ENCODE measurements around the gene ROS1.
"Not testable (repeated sequence)": the region's sequence is repeated elsewhere in the genome, so short reads cannot be mapped to it uniquely, and the experiment has no call there.

ROS1 gene

DNA sequence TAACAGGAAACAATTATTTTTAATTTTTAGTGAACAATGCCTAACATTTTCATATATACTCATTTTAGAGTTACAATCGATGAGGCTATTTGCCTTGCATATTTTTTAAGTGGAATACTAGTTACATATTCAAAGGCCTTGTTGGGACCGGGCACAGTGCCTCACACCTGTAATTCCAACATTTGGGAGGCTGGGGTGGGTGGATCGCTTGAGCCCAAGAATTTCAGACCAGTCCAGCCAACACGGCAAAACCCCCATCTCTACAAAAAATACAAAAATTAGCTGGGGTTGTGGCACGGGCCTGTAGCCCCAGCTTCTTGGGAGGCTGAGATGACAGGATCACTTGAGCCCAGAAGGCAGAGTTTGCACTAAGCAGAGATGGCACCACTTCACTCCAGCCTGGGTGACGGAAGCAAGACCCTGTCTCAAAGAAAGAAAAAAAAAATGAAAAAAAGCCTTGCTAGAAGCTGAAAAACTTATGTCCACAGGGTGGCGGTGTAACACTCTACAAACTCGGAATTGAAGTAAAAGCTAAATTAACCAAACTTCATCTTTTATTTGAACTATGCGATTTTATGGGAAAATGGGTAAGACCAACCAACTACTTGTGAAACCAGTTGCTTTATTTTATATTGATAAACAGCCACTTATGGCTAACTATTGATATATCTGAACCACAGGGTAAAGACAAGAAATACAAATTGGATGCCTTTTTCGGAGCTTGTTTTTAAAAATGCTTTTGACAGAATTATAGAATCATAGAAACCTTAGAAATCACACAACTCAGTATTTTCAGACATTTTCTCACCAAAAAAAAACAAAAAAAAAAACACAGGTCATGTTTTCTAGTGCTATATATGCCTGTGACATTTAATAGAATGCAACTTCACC, 24.1 kb upstream of the ROS1 start:
- TF ChIP-seq POLR2A (IDR thresholded peaks at IDR 0.05; ENCODE audit: low read length) (no peak), GATA1 (IDR thresholded peaks at IDR 0.05; ENCODE audit: low read depth, low read length) (no peak)
- peak; percentile 58 to 74 for DNase-seq

DNA sequence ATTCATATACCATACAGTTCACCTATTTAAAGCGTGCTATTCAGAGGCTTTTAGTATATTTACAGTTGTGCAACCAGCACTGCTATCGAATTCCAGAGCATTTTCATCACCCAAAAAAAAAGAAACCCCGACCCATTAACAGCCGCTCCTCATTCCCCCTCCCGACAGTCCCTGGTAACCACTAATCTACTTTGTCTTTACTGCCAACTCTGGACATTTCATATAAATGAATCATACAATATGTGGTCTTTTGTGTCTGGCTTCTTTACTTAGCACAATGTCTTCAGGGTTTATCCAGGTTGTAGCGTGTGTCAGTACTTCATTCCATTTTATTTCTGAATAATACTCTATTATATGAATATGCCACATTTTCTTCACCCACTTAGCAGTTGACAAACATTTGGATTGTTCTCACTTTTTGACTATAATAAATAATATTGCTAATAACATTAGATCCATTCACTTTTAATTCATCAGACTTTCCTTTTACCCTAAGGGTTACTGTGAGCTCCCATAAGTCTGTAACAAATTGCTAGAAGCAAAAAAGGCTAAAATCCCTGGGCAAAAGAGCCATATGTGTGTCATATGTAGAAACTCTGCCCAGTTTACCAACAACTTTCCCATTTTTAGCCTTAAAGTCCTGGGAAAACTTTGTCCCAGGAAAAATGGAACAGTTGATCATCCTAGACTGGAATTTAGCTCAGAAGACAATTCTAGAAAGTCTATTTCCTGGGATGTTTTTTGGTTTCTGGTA, 23.2 kb upstream of the ROS1 start:
- no peak for TF ChIP-seq POLR2A (IDR thresholded peaks at IDR 0.05; ENCODE audit: low read length)
- TF ChIP-seq GATA1 (IDR thresholded peaks at IDR 0.05; ENCODE audit: low read depth, low read length): no peak
- DNase-seq: no peak

DNA sequence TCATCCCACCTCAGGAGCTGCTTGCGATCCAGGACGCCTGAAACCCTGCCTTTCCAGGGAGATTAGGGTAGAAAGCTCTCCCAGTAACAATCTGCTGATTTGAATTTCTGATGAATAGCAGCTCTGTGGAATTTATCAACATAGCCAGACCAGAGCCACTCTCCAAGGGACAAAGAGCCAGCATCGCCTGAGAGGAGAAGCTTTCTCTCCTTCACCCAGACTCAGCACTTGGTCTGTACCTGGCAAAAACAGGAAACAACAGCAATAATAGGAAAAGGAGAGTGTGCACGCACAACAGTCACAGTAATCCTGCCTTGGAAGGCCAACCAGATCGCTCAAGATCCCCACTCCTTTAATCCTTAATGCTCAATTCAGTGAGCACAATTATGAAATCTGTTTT, 22.3 kb upstream of the ROS1 start:
- TF ChIP-seq GATA1 (IDR thresholded peaks at IDR 0.05; ENCODE audit: low read depth, low read length): no peak
- no peak for TF ChIP-seq POLR2A (IDR thresholded peaks at IDR 0.05; ENCODE audit: low read length)
- no peak for DNase-seq

- no peak for DNase-seq
- TF ChIP-seq GATA1 (IDR thresholded peaks at IDR 0.05; ENCODE audit: low read depth, low read length) (no peak), POLR2A (IDR thresholded peaks at IDR 0.05; ENCODE audit: low read length) (no peak)
Observed at GRCh38 chr6:117446861-117447260, 21.1 kb upstream of the ROS1 start.

- TF ChIP-seq GATA1 (IDR thresholded peaks at IDR 0.05; ENCODE audit: low read depth, low read length) (no peak), POLR2A (IDR thresholded peaks at IDR 0.05; ENCODE audit: low read length) (no peak)
- DNase-seq: no peak
Observed at GRCh38 chr6:117444600-117444999, 18.9 kb upstream of the ROS1 start.

DNA sequence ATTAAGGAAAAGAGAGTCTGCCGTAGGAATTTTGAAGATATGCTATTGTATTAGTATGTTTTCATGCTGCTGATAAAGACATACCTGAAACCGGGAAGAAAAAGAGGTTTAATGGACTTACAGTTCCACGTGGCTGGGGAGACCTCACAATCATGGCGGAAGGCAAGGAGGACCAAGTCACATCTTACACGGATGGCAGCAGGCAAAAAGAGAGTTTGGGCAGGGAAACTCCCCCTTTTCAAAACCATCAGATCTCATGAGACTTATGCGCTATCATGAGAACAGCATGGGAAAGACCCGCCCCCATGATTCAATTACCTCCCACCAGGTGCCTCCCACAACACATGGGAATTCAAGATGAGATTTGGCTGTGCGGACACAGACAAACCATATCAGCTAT, 16.6 kb upstream of the ROS1 start:
- DNase-seq: not testable (repeated sequence)

DNA sequence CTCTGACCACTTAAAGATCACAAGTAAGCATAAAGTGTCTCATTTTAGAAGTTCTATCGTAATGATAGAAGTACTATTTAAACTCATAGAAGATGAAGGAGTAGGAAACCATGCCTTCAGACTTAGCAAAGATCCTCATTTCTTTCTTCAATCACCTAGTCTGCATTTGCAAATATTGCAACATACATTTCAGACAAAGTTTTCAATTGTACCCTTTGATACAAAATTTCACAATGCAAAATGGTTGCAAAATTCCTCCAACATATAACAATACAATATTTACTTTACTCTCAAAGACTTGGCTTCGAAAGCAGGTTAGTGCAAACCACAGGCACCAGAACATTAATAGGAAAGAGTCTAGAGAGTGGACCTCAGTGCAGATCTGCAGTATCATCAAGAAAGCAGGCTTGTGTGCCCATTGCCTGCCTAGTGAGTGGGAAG, 16.1 kb upstream of the ROS1 start:
- DNase-seq: no peak
- TF ChIP-seq GATA1 (IDR thresholded peaks at IDR 0.05; ENCODE audit: low read depth, low read length): no peak
- no peak for TF ChIP-seq POLR2A (IDR thresholded peaks at IDR 0.05; ENCODE audit: low read length)

DNA sequence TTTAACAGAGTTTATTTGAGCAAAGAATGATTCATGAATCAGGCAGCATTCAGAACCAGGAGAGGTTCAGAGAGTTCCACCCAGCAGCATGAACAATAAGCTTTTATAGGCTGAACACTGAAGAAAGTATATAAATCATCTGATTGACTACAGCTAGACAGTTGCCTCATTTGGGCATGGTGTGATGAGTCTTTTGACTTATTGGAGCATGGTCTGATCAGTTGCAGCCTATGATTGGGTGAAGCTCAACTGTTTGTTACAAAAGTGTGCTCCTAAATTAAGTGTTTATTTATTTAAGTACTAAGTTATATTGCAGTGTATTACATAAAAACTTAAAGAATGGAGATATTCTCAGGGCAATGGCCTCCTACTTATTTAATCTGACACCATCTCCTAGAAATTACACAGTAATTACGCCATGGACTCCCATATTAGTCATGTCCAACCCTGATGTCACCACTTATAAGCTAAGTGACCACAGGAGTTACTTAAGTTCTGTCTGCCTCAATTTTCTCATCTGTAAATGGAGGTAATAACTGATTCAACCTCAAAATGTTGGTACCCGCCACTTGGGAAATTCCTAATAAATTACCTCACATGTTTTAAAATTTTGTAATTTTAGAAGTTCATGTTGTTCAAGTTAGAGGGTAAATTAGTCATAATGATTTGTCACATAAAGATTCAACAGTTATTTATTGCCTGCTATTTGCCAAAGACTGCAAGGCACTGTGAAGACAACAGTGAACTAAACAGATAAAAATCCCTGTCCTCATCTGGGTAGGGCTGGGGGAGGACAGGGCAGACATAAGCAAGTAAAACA, 15.2 kb upstream of the ROS1 start:
- DNase-seq: no peak
- TF ChIP-seq POLR2A (IDR thresholded peaks at IDR 0.05; ENCODE audit: low read length) (no peak), GATA1 (IDR thresholded peaks at IDR 0.05; ENCODE audit: low read depth, low read length) (no peak)

DNA sequence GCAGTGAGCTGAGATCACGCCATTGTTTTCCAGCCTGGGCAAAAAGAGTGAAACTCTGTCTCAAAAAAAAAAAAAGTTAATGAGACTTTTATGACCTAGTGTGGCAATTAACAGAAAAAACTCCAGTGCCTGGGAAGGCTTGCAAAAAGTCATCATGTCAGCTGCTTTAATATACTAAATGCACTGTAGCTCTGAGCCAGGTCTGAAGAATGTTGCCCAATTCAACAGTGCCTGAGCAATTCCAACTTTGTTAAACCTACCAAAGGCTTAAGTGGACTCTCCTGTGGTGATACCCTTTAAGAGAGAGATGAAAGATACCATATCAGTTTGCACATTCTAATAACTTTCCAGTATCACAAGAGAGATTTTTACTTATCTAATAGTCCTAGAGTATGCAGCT, 6.5 kb upstream of the ROS1 start:
- no peak for DNase-seq
- no peak for TF ChIP-seq GATA1 (IDR thresholded peaks at IDR 0.05; ENCODE audit: low read depth, low read length)
- no peak for TF ChIP-seq POLR2A (IDR thresholded peaks at IDR 0.05; ENCODE audit: low read length)

DNA sequence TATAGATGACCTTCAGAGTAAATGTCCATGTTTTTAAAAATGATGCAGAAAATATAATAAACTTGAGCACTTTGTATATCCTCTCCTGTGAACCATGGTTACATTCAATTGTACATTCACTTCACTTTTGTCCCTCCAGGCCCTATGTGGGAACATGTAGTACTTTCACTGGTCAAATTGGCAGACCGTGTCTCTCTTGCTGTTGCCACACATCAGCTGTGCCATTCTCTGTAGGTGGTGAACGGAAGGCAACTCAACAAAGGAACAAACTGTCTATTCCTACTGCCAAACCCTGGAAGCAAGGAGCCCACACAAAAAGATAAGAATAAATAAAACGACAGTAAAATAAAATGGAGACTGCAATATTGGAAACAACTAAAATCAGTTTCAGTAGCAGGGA, 2.0 kb downstream of the ROS1 start:
- no peak for DNase-seq
- TF ChIP-seq POLR2A (IDR thresholded peaks at IDR 0.05; ENCODE audit: low read length) (no peak), GATA1 (IDR thresholded peaks at IDR 0.05; ENCODE audit: low read depth, low read length) (no peak)

DNA sequence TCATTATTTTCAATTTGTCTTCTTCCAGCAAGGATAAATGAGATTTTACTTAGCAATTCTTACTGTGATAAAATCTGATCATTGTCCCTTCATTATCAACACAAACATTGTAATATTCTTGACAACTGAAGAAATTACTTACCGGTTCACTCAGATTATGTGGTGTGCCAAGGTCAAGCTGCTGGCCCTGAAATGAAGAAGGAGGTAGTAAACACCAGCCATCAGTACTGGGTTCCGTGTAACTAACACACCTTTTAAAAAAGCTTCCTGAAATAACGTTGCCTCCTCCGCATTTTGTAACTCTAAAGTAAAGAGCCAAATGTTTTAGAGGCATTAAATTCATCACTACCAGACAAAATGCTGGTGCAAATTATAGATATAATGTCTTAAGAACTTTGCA, 7.4 kb downstream of the ROS1 start:
- no peak for TF ChIP-seq GATA1 (IDR thresholded peaks at IDR 0.05; ENCODE audit: low read depth, low read length)
- TF ChIP-seq POLR2A (IDR thresholded peaks at IDR 0.05; ENCODE audit: low read length): no peak
- no peak for DNase-seq

DNA sequence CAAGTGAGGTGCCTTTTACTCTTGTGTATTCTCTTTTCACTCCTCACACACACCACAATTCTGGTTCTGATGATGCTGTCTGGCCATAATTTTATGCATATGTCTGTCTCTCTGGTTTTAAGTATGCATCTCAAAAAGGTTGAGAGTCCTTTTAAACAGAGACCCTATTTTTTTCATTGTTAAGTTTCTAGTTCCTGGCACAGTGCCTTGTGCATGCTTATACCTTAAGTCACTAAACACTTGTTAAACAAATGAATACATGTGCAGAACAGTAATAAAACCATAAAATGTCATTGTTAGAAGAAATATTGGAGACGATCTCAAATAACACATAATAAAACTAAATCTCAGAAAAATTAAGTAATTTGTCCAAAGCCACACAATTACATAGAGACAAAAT, 7.9 kb downstream of the ROS1 start:
- no peak for DNase-seq
- no peak for TF ChIP-seq POLR2A (IDR thresholded peaks at IDR 0.05; ENCODE audit: low read length)

- DNase-seq: no peak
Observed at GRCh38 chr6:117414770-117415169, 11.0 kb downstream of the ROS1 start.

GRCh38 chr6:117411474-117411873, 14.3 kb downstream of the ROS1 start:
- TF ChIP-seq GATA1 (IDR thresholded peaks at IDR 0.05; ENCODE audit: low read depth, low read length) (no peak), POLR2A (IDR thresholded peaks at IDR 0.05; ENCODE audit: low read length) (no peak)
- DNase-seq: no peak

More at GRCh38 chr6:117414770-117415169, 11.0 kb downstream of the ROS1 start:
- no peak for TF ChIP-seq GATA1 (IDR thresholded peaks at IDR 0.05; ENCODE audit: low read depth, low read length)
- no peak for TF ChIP-seq POLR2A (IDR thresholded peaks at IDR 0.05; ENCODE audit: low read length)

Data from erythroblast (primary cell).